ENCODE results near the gene DARS1. TPM values are rescaled to one million over a fixed set of nuclear protein-coding genes. Genes with fewer than 3 reads are reported as not detected.

The DARS1 gene
- total and polyA plus RNA-seq, 3 donors from 2014 or later, result 32.3 to 45.7 (median 39.5) TPM

DNA sequence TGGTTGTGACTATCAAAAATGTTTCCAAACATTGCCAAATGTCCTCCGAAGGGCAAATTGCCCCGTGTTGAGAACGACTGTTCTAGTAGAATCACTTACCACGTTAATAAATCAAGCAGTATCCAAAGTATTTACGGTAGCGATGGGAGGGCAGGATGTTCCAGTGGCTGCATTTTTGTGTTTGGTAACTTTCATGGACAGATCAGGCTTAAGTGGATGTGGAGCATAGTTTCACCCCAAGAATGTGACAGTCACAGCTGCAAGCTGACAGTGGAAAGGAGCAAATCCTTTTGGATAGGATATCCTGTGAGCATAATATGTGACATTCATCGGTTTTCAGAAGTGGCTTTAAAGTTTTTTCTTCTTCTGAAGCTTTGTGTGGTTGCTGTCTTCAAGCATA lies 46.3 kb upstream of the DARS1 start:
- no peak for DNase-seq
- WGBS, 2 donors, result 56 to 69% methylated on average over 7 of the region's 7 CpGs
- no peak overlapping the region for H3K4me3 ChIP-seq
- TF ChIP-seq, protein P1, sequence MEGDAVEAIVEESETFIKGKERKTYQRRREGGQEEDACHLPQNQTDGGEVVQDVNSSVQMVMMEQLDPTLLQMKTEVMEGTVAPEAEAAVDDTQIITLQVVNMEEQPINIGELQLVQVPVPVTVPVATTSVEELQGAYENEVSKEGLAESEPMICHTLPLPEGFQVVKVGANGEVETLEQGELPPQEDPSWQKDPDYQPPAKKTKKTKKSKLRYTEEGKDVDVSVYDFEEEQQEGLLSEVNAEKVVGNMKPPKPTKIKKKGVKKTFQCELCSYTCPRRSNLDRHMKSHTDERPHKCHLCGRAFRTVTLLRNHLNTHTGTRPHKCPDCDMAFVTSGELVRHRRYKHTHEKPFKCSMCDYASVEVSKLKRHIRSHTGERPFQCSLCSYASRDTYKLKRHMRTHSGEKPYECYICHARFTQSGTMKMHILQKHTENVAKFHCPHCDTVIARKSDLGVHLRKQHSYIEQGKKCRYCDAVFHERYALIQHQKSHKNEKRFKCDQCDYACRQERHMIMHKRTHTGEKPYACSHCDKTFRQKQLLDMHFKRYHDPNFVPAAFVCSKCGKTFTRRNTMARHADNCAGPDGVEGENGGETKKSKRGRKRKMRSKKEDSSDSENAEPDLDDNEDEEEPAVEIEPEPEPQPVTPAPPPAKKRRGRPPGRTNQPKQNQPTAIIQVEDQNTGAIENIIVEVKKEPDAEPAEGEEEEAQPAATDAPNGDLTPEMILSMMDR (IDR thresholded peaks at IDR 0.05), result no peak
- no peak for TF ChIP-seq POLR2A (IDR thresholded peaks at IDR 0.05)
- H3K36me3 ChIP-seq (ENCODE audit: low read depth, missing control alignments), result no peaks in the 10 kb centered on the region
- intact Hi-C loops (cut with DNase I; ENCODE audit: low total_unique reads), result no loop called here
- H3K27me3 ChIP-seq, result no peaks in the 10 kb centered on the region
- H3K9me3 ChIP-seq, result no peaks in the 10 kb centered on the region
- H3K27ac ChIP-seq, result no peak overlapping the region
- H3K4me1 ChIP-seq, result no peaks in the 10 kb centered on the region

DNA sequence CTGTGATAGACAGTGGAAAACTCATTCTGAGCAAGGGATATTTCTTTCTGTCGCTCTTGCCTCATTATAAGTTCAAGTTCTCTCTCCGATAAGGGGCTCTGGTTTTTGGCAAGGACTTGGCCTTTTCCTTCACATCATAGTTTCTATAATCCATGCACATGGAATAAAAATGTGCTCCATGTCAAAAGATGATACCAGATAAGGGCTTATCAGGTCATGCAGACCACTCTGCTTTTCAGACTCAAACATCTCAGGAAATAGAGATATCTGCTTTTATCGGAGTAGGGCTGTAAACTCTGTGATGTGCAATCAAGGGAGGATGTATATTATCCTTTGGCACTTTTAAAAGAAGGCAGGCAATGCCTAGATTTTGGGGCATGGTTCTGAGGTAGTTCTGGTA lies 45.0 kb upstream of the DARS1 start:
- intact Hi-C loops (cut with DNase I; ENCODE audit: low total_unique reads), result no loop called here
- Histone ChIP-seq H3K27ac (no peak overlapping the region), H3K4me1 (no peaks in the 10 kb centered on the region), H3K27me3 (no peaks in the 10 kb centered on the region), H3K4me3 (no peak overlapping the region), H3K9me3 (no peaks in the 10 kb centered on the region), H3K36me3 (ENCODE audit: low read depth, missing control alignments) (no peaks in the 10 kb centered on the region)
- 77 to 79% methylated on average over 3 of the region's 3 CpGs for WGBS, 2 donors
- TF ChIP-seq, protein P1 (IDR thresholded peaks at IDR 0.05), result no peak
- TF ChIP-seq POLR2A (IDR thresholded peaks at IDR 0.05), result no peak
- no peak for DNase-seq

DNA sequence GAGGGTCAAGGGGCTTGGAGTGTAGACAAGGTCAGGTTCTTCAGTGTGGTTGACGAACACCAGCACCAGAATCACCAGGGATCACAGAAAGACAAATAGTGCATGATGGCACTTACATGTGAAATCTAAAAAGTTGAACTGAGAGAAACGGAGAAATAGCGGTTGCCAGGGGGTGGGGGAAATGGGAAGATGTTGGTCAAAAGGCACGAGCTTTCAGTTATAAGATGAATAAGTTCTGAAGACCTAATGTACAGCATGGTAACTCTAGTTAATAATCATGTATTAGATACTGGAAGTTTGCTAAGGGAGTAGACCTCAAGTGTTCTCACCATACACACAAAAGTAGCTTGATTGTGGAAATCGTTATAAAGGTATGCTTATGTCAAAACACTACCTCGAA lies 43.7 kb upstream of the DARS1 start:
- TF ChIP-seq, protein P1 (IDR thresholded peaks at IDR 0.05), result no peak
- no peak for TF ChIP-seq POLR2A (IDR thresholded peaks at IDR 0.05)
- no peaks in the 10 kb centered on the region for H3K4me1 ChIP-seq
- H3K27ac ChIP-seq, result no peak overlapping the region
- H3K36me3 ChIP-seq (ENCODE audit: low read depth, missing control alignments), result no peaks in the 10 kb centered on the region
- no peaks in the 10 kb centered on the region for H3K27me3 ChIP-seq
- intact Hi-C loops (cut with DNase I; ENCODE audit: low total_unique reads), result no loop called here
- no peak overlapping the region for H3K4me3 ChIP-seq
- no peak for DNase-seq
- WGBS, 2 donors, result 92 to 94% methylated on average over 6 of the region's 6 CpGs
- no peaks in the 10 kb centered on the region for H3K9me3 ChIP-seq

DNA sequence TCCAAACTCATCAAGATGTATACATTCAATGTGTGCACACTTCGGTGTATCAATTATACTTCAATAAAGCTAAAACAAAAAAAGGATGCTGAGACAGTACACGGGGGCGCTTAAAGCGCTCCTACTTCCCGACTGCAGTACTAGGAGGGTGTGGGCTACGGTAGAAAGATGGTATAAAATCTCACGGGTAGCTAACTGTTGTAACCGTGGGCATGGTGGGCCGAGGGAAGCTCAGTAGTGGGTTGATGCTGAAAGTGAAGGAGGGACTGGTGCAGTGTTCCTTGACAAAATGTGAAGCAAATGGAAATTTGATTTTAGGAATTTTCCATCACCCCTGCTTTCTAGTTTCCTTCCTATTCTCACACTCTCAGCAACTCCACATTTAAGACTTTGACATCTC lies 42.6 kb upstream of the DARS1 start:
- Histone ChIP-seq H3K36me3 (ENCODE audit: low read depth, missing control alignments) (no peaks in the 10 kb centered on the region), H3K9me3 (no peaks in the 10 kb centered on the region), H3K4me1 (no peaks in the 10 kb centered on the region), H3K27me3 (no peaks in the 10 kb centered on the region), H3K4me3 (no peak overlapping the region), H3K27ac (no peak overlapping the region)
- intact Hi-C loops (cut with DNase I; ENCODE audit: low total_unique reads), result no loop called here
- 91 to 96% methylated on average over 9 of the region's 9 CpGs for WGBS, 2 donors
- DNase-seq, result no peak
- TF ChIP-seq, protein P1 (IDR thresholded peaks at IDR 0.05), result no peak
- no peak for TF ChIP-seq POLR2A (IDR thresholded peaks at IDR 0.05)

DNA sequence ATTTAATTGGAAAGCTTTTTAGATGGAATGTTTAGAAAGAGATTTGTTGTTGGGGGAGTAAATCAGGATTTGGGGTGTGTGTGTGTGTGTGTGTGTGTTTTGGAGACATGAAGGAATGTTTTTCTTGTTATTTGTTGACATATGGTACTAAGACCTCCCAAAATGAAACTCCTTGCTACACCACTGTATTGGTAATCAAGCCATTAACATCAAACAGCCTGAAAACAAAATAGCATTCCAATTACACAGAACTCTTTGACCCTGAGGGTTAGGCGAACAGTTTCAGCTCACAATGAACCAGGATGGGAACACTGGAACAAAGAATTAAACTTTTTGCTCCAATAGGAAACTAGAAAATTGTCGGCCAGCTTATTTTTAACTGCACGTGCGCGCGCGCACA lies 41.7 kb upstream of the DARS1 start:
- intact Hi-C loops (cut with DNase I; ENCODE audit: low total_unique reads), result no loop called here
- no peak for TF ChIP-seq POLR2A (IDR thresholded peaks at IDR 0.05)
- TF ChIP-seq, protein P1 (IDR thresholded peaks at IDR 0.05), result no peak
- Histone ChIP-seq H3K4me3 (no peak overlapping the region), H3K9me3 (no peaks in the 10 kb centered on the region), H3K4me1 (no peaks in the 10 kb centered on the region), H3K27ac (no peak overlapping the region), H3K27me3 (no peaks in the 10 kb centered on the region), H3K36me3 (ENCODE audit: low read depth, missing control alignments) (no peaks in the 10 kb centered on the region)
- WGBS, 2 donors, result 57% methylated on average over 7 of the region's 7 CpGs
- no peak for DNase-seq
